GM19372 (cell line): ENCODE results near the gene NDUFB10.
A peak's percentile ranks its signal among the peaks of the same experiment; 100 is the strongest.
"Not testable (repeated sequence)": the region's sequence is repeated elsewhere in the genome, so short reads cannot be mapped to it uniquely, and the experiment has no call there.

Experiments
- ATAC-seq: cut with Tn5 transposase; IDR thresholded peaks from one replicate; pipeline ENCODE4 v1.9.1; 2021; ENCODE audit warnings: mild to moderate bottlenecking, low read depth, moderate library complexity; ENCODE audit not compliant: unreplicated experiment

The NDUFB10 gene

GRCh38 chr16:1923299-1924034 lies 35.9 kb upstream of the NDUFB10 start:
- ATAC-seq = no peak

GRCh38 chr16:1924095-1924494 lies 35.2 kb upstream of the NDUFB10 start:
- no peak for ATAC-seq

- ATAC-seq = no peak
Measured at GRCh38 chr16:1926271-1926670, 33.1 kb upstream of the NDUFB10 start.

- no peak for ATAC-seq
Measured at GRCh38 chr16:1929105-1929504, 30.2 kb upstream of the NDUFB10 start.

- ATAC-seq = peak; percentile 79
Measured at GRCh38 chr16:1929578-1930337, 29.6 kb upstream of the NDUFB10 start.

GRCh38 chr16:1930338-1930720 lies 29.0 kb upstream of the NDUFB10 start:
- ATAC-seq = no peak

- no peak for ATAC-seq
Measured at GRCh38 chr16:1932050-1933028, 27.0 kb upstream of the NDUFB10 start.

GRCh38 chr16:1933097-1933661 lies 26.2 kb upstream of the NDUFB10 start:
- ATAC-seq = no peak

- no peak for ATAC-seq
Measured at GRCh38 chr16:1936945-1937479, 22.3 kb upstream of the NDUFB10 start.

- no peak for ATAC-seq
Measured at GRCh38 chr16:1938316-1938715, 21.0 kb upstream of the NDUFB10 start.

GRCh38 chr16:1938910-1939309 lies 20.4 kb upstream of the NDUFB10 start:
- no peak for ATAC-seq

- ATAC-seq = not testable (repeated sequence)
Measured at GRCh38 chr16:1939833-1940232, 19.5 kb upstream of the NDUFB10 start.

GRCh38 chr16:1940273-1941161 lies 18.8 kb upstream of the NDUFB10 start:
- no peak for ATAC-seq

- no peak for ATAC-seq
Measured at GRCh38 chr16:1941162-1942046, 17.9 kb upstream of the NDUFB10 start.

- ATAC-seq = no peak
Measured at GRCh38 chr16:1942047-1942809, 17.1 kb upstream of the NDUFB10 start.

- ATAC-seq = peak; percentile 93
Measured at GRCh38 chr16:1942810-1943726, 16.3 kb upstream of the NDUFB10 start, which contains the start of gene MSRB1. Gene MSRB1, minus strand, starts transcription at chr16:1943199. Its CDS starts 43 bp downstream, at chr16:1943156.
